Lung (tissue), 12 donors: ENCODE data around the gene CACNA1E. TPM values are rescaled to one million over a fixed set of nuclear protein-coding genes. Genes with fewer than 3 reads are reported as not detected.

ENCODE experiments used
- ATAC-seq: fragments of 200-7000 bp; cut with Tn5 transposase; one replicate; pipeline ENCODE4 v1.9.1; 2020; ENCODE audit warnings: moderate number of reproducible peaks; ENCODE audit not compliant: insufficient read depth, low FRiP score
- DNase-seq, 3 donors: peaks; one replicate each; pipeline ENCODE4 v3.0.0-alpha.2; 2013 to 2017
- H3K27ac ChIP-seq, 2 donors: one replicate each; pipeline ENCODE4 v1.5.1; 2013; ENCODE audit warnings: mild to moderate bottlenecking in 2 of 2, moderate library complexity in 2 of 2, control low read depth in 1 of 2, inconsistent platforms in 1 of 2, low read depth in 1 of 2, low read length in 1 of 2
- H3K27me3 ChIP-seq, 3 donors: one replicate each; pipeline ENCODE4 v1.5.1; 2013; ENCODE audit warnings: low read length in 2 of 3; ENCODE audit not compliant: control insufficient read depth in 3 of 3, insufficient read depth in 3 of 3
- H3K36me3 ChIP-seq, 4 donors: one replicate each; pipeline ENCODE4 v1.5.1; 2013; ENCODE audit warnings: low read length in 4 of 4, mild to moderate bottlenecking in 1 of 4, moderate library complexity in 1 of 4; ENCODE audit not compliant: control insufficient read depth in 4 of 4, insufficient read depth in 4 of 4
- H3K4me1 ChIP-seq, 5 donors: one replicate each; pipeline ENCODE4 v1.5.1; 2013; ENCODE audit warnings: low read length in 5 of 5, mild to moderate bottlenecking in 2 of 5, moderate library complexity in 1 of 5; ENCODE audit not compliant: control insufficient read depth in 5 of 5, insufficient read depth in 5 of 5
- H3K4me3 ChIP-seq: one replicate; pipeline ENCODE4 v1.5.1; 2013; ENCODE audit warnings: mild to moderate bottlenecking, control low read depth, moderate library complexity
- H3K9ac ChIP-seq, 2 donors: one replicate each; pipeline ENCODE4 v1.5.1; 2013; ENCODE audit warnings: low read length in 2 of 2, control low read depth in 1 of 2; ENCODE audit not compliant: insufficient read depth in 1 of 2
- H3K9me3 ChIP-seq, 4 donors: one replicate each; pipeline ENCODE4 v1.5.1; 2013; ENCODE audit warnings: low read length in 3 of 4, mild to moderate bottlenecking in 1 of 4, moderate library complexity in 1 of 4; ENCODE audit not compliant: control insufficient read depth in 4 of 4, insufficient read depth in 3 of 4
- CTCF ChIP-seq: IDR thresholded peaks from 2 replicates; pipeline ENCODE4 v1.5.1; 2012; ENCODE audit warnings: mild to moderate bottlenecking; ENCODE audit errors: control extremely low read depth, extremely low read depth
- WGBS, 2 donors: extraction: QIAGEN DNeasy Blood & Tissue Kit; methylation state at CpG; one replicate each; pipeline ENCODE4 v1.1.7; 2013; 5-methylcytosine and 5-hydroxymethylcytosine counted together
- polyA plus RNA-seq, 2 donors: library from polyadenylated mRNA; stranded (reverse); fragments of 200-250 nt; gene quantifications; one replicate each; pipeline ENCODE4 v1.2.1, GENCODE V29; 2013
- total RNA-seq, 2 donors: library from RNA; depleted of rRNA in 1 of 2; stranded (reverse); fragments of >200 nt in 1 of 2; gene quantifications; one replicate each; pipeline ENCODE4 v1.2.1, GENCODE V29; 2014 to 2021
- donor health status: control.
- donor health status: control.
- donor health status: Bipolar disorder and iron deficiency.
- donor health status: healthy.
- donor health status: DM: yes; HTN: yes; CAD: no.

CACNA1E gene
- total and polyA plus RNA-seq, 4 donors: 0.02 to 1.4 (median 0.80) TPM

- Histone ChIP-seq H3K27me3 (peaks cover 10 to 69% (median 56%) of the 10 kb centered on the region in 3 donors), H3K9ac (no peak overlapping the region), H3K4me1 (peaks cover 0 to 21% (median 2%) of the 10 kb centered on the region in 5 donors), H3K9me3 (peaks cover 0 to 2% (median 0%) of the 10 kb centered on the region in 4 donors), H3K4me3 (no peak overlapping the region), H3K36me3 (no peaks in the 10 kb centered on the region), H3K27ac (no peak overlapping the region)
- WGBS, 2 donors: 14 to 17% methylated on average over 8 of the region's 8 CpGs
- ATAC-seq (no peak), DNase-seq (no peak)
- TF ChIP-seq CTCF: no peak
Observed at GRCh38 chr1:181486098-181486420, 2.7 kb downstream of the CACNA1E start.

- ATAC-seq (no peak), DNase-seq (peak in 1 of 3 donors; percentile 28)
- H3K36me3 ChIP-seq: no peaks in the 10 kb centered on the region
- H3K4me1 ChIP-seq: peaks cover 0 to 46% (median 5%) of the 10 kb centered on the region in 5 donors
- no peak for TF ChIP-seq CTCF
- H3K9me3 ChIP-seq: no peaks in the 10 kb centered on the region
- H3K4me3 ChIP-seq: no peak overlapping the region
- WGBS, 2 donors: 46 to 52% methylated on average over 1 of the region's 1 CpG
- no peak overlapping the region for H3K9ac ChIP-seq
- H3K27ac ChIP-seq: no peak overlapping the region
- peaks cover 4 to 42% (median 29%) of the 10 kb centered on the region in 3 donors for H3K27me3 ChIP-seq
Observed at GRCh38 chr1:181488866-181489265, 5.5 kb downstream of the CACNA1E start.

- 46 to 86% methylated on average over 2 of the region's 2 CpGs for WGBS, 2 donors
- Histone ChIP-seq H3K4me1 (peaks cover 0 to 48% (median 5%) of the 10 kb centered on the region in 5 donors), H3K27ac (no peak overlapping the region), H3K9me3 (no peaks in the 10 kb centered on the region), H3K36me3 (no peaks in the 10 kb centered on the region), H3K27me3 (peaks cover 0 to 28% (median 15%) of the 10 kb centered on the region in 3 donors), H3K4me3 (no peak overlapping the region), H3K9ac (no peak overlapping the region)
- ATAC-seq (no peak), DNase-seq (no peak)
- no peak for TF ChIP-seq CTCF
Observed at GRCh38 chr1:181490276-181490675, 7.0 kb downstream of the CACNA1E start.
